ENCODE measurements around the gene UBTF.

Gene UBTF

DNA sequence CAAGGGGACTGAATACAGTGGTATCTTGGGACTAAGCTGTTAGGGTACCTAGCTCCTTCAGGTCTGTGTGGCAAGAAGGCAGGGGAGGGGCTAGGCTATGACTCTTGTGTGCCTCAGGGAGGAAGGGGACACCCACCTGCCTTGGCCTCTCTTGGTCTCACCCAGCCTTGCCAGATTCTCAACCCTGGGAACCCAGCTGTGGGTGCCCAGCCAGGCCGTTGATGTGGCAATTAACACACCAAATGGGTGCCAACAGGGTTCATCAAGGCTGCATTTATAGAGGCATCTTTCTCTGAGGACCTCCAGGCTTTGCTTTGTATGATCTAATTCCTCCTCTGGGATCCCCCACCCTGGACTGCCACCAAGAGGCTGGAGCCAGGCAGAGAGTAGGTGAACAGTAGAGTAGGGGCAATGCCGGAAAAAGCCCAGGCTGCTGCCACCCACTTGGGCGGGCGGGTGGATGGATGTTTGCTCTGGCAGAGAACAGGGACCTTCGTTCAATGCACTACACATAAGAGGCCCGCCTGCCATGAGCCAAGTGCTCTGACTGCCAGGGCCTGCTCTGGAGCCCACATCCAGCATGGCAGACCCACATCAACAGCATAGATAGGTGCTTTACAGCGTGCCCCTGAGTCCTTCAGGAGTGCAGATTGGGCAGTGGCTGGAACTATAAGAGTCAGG is 52.2 kb downstream of the UBTF start:
- DNase-seq = no peak

DNA sequence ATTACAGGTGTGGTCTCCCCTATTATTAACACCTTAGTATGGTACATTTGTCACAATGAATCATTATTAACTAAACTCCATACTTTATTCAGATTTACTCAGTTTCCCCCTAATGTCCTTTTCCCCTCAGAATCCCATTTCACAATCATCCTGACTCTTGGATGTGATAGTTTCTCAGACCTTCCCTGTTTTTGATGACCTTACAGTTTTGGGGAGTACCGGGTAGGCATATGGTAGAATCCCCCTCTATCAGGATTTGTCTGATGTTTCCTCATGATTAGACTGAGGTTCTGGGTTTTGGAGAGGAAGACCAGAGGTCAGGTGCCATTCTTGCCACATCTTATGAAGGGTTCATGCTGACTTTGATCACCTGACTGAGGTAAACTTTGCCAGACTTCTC is 55.0 kb downstream of the UBTF start:
- DNase-seq = no peak

DNA sequence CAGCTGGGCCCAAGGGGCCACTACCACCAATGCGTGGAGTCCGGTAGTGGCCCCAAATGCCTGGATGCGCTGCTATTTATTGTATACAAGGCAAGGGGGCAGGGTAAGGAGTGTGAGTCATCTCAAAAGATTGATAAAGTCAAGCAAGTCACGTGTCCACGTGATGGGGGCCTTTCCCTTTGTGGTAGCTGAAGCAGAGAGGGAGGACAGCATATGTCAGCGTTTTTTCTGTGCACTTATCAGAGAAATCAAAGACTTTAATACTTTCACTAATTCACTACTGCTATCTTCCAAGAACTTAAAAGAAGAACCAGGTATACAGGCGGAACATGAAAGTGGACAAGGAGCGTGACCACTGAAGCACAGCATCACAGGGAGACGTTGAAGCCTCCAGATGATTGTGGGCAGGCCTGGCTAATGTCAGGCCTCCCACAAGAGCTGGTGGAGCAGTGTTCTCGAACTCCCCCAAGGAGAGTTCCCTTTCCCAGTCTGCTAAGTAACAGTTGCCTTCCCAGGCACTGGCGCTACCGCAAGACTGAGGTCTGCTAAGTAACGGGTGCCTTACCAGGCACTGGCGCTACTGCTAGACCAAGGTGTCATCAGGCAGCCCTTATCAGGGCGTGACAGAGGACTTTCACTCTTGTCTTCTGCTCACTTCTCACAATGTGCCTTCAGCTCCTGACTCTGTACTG is 59.8 kb downstream of the UBTF start:
- DNase-seq = peak in 2 of 5 donors; percentile 19 to 38

DNA sequence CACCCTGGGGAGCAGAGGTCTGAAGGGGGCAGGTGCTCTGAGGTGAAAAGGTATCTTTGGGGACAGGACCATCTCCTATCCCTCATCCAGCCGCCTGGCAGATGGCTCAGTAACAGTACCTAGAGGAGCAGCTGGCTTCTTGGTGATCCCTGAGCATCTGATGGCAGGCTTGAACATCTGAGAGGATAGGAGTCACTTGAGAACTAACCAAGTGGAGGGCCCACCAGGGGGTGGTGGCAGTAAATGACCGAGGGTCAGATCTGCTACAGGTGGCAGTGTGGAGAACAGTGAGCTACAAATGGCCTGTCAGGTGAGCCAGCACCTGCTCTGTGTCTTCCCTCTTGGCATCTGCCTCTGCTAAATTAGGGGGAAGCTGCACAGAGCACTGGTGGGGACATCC is 64.0 kb downstream of the UBTF start:
- no peak for DNase-seq
